ENCODE results near the gene RBM14. TPM values are rescaled to one million over a fixed set of nuclear protein-coding genes. Genes with fewer than 3 reads are reported as not detected.

Gene RBM14
- total RNA-seq, 1 experiment from 2014 or later = 92.0 TPM

GRCh38 chr11:66670816-66671215 is 54.4 kb downstream of the RBM14 start:
- POLR2A ChIA-PET = no interaction called here
- DNase-seq (ENCODE audit: low spot score) (no peak), ATAC-seq (peak; percentile 35; the same call in 1 of the 2 replicates)
- no peaks in the 10 kb centered on the region for H3K27me3 Mint-ChIP-seq (ENCODE audit: low read depth)
- no peak for TF ChIP-seq MAX (CRISPR knock-in tag; IDR thresholded peaks at IDR 0.05)
- H3K36me3 Mint-ChIP-seq = peaks cover 21% of the 10 kb centered on the region
- peaks cover 17% of the 10 kb centered on the region for H3K4me1 Mint-ChIP-seq
- no peak overlapping the region for H3K4me3 Mint-ChIP-seq
- CTCF ChIA-PET = no interaction called here
- no peaks in the 10 kb centered on the region for H3K9me3 Mint-ChIP-seq
- peak overlapping the region; percentile 44 for H3K27ac Mint-ChIP-seq

GRCh38 chr11:66674964-66675602 is 58.7 kb downstream of the RBM14 start:
- no peak for TF ChIP-seq ZNF512 (CRISPR knock-in tag; IDR thresholded peaks at IDR 0.05; ENCODE audit: borderline replicate concordance)
- TF ChIP-seq IRF2 (CRISPR knock-in tag; IDR thresholded peaks at IDR 0.05; ENCODE audit: borderline replicate concordance, low read depth) = no peak
- no peak for TF ChIP-seq EMX1 (CRISPR knock-in tag; IDR thresholded peaks at IDR 0.05)
- TF ChIP-seq SOX15 (CRISPR knock-in tag; IDR thresholded peaks at IDR 0.05) = no peak
- TF ChIP-seq KAT7 (CRISPR knock-in tag; IDR thresholded peaks at IDR 0.05; ENCODE audit: borderline replicate concordance) = no peak
- TF ChIP-seq NFATC4 (CRISPR knock-in tag; IDR thresholded peaks at IDR 0.05) = no peak
- no peak for TF ChIP-seq RELA (CRISPR knock-in tag; IDR thresholded peaks at IDR 0.05; ENCODE audit: borderline replicate concordance)
- TF ChIP-seq SMAD3 (CRISPR knock-in tag; IDR thresholded peaks at IDR 0.05; ENCODE audit: borderline replicate concordance) = no peak
- TF ChIP-seq NR1H2 (CRISPR knock-in tag; IDR thresholded peaks at IDR 0.05) = no peak
- TF ChIP-seq STAT6 (CRISPR knock-in tag; conservative IDR thresholded peaks at IDR 0.05; ENCODE audit: low read depth) = no peak
- no peak for TF ChIP-seq ZSCAN18 (CRISPR knock-in tag; IDR thresholded peaks at IDR 0.05)
- TF ChIP-seq ERG (CRISPR knock-in tag; IDR thresholded peaks at IDR 0.05) = no peak
- no peak for TF ChIP-seq MLX (CRISPR knock-in tag; IDR thresholded peaks at IDR 0.05)
- TF ChIP-seq ATF1 (CRISPR knock-in tag; IDR thresholded peaks at IDR 0.05) = no peak
- no peak for TF ChIP-seq SP1 (CRISPR knock-in tag; conservative IDR thresholded peaks at IDR 0.05)
- TF ChIP-seq ZBTB21 (CRISPR knock-in tag; IDR thresholded peaks at IDR 0.05; ENCODE audit: borderline replicate concordance) = no peak
- TF ChIP-seq E2F4 (CRISPR knock-in tag; IDR thresholded peaks at IDR 0.05; ENCODE audit: borderline replicate concordance, low read depth) = no peak
- no peak for TF ChIP-seq MXD4 (CRISPR knock-in tag; IDR thresholded peaks at IDR 0.05; ENCODE audit: borderline replicate concordance)
- Mint-ChIP-seq H3K27me3 (ENCODE audit: low read depth) (no peaks in the 10 kb centered on the region), H3K27ac (no peak overlapping the region), H3K36me3 (peaks cover 14% of the 10 kb centered on the region), H3K9me3 (no peaks in the 10 kb centered on the region), H3K4me3 (0 out of 2 replicates have a peak overlapping the region, but pooled peaks have one; percentile 16), H3K4me1 (peaks cover 33% of the 10 kb centered on the region)
- DNase-seq (ENCODE audit: low spot score) (no peak), ATAC-seq (no peak)
- ChIA-PET CTCF (no interaction called here), POLR2A (interaction anchor here (0.6 to 1.0 kb wide), 2 partner anchors 37 to 1947 kb away, joined by 3 to 5 read pairs; no protein-coding TSS in a partner anchor)

All from WTC11 (cell line).